Loucy (cell line): Measurements from ENCODE around the gene NPTX2.

Source experiments
- H2AFZ ChIP-seq: fragments of 200-600 bp; sonication (generic); 2 replicates; pipeline ENCODE4 v1.6.0; 2016; ENCODE audit warnings: antibody characterized with exemption, mild to moderate bottlenecking, low read length, moderate library complexity
- H3F3A ChIP-seq: fragments of 200-600 bp; 2 replicates; pipeline ENCODE4 v1.6.0; 2016; ENCODE audit warnings: antibody characterized with exemption, low read depth, mild to moderate bottlenecking
- H3K27me3 ChIP-seq: fragments of 200-600 bp; sonication (generic); 2 replicates; pipeline ENCODE4 v1.6.1; 2014; ENCODE audit warnings: low read length, mild to moderate bottlenecking; ENCODE audit not compliant: insufficient read depth, poor library complexity, severe bottlenecking
- H3K36me3 ChIP-seq: fragments of 200-600 bp; sonication (generic); 2 replicates; pipeline ENCODE4 v1.6.1; 2016; ENCODE audit warnings: low read length; ENCODE audit not compliant: insufficient read depth
- H3K4me1 ChIP-seq: fragments of 200-600 bp; sonication (generic); 2 replicates; pipeline ENCODE4 v1.5.1; 2014; ENCODE audit warnings: low read length, mild to moderate bottlenecking; ENCODE audit not compliant: insufficient read depth, poor library complexity, severe bottlenecking
- H3K4me2 ChIP-seq: fragments of 200-600 bp; sonication (generic); 2 replicates; pipeline ENCODE4 v1.6.0; 2014; ENCODE audit warnings: antibody characterized with exemption, low read length, low read depth, mild to moderate bottlenecking; ENCODE audit not compliant: poor library complexity, severe bottlenecking
- H3K4me3 ChIP-seq: fragments of 200-600 bp; sonication (generic); 2 replicates; pipeline ENCODE4 v1.5.1; 2014; ENCODE audit warnings: low read length, mild to moderate bottlenecking, mixed read lengths; ENCODE audit not compliant: poor library complexity, severe bottlenecking
- H3K79me2 ChIP-seq: fragments of 200-600 bp; sonication (generic); 2 replicates; pipeline ENCODE4 v1.6.1; 2014; ENCODE audit warnings: low read length; ENCODE audit not compliant: insufficient read depth
- H3K9ac ChIP-seq: fragments of 200-600 bp; sonication (generic); 2 replicates; pipeline ENCODE4 v1.6.0; 2014; ENCODE audit warnings: mild to moderate bottlenecking, low read depth, low read length, moderate library complexity; ENCODE audit not compliant: poor library complexity, severe bottlenecking
- H3K9me2 ChIP-seq: fragments of 200-600 bp; sonication (generic); replicated peaks from 2 replicates; pipeline ENCODE4 v1.6.1; 2016; ENCODE audit warnings: low read depth, low read length, mixed read lengths
- H3K9me3 ChIP-seq: fragments of 200-600 bp; sonication (generic); 2 replicates; pipeline ENCODE4 v1.6.1; 2014; ENCODE audit warnings: mild to moderate bottlenecking, antibody characterized with exemption, low read length, low read depth; ENCODE audit not compliant: insufficient read depth
- H4K20me1 ChIP-seq: fragments of 200-600 bp; sonication (generic); 2 replicates; pipeline ENCODE4 v1.6.0; 2014; ENCODE audit warnings: antibody characterized with exemption, low read length, mild to moderate bottlenecking; ENCODE audit not compliant: insufficient read depth, poor library complexity, severe bottlenecking
- CTCF ChIP-seq: fragments of 200-600 bp; sonication (generic); conservative IDR thresholded peaks from 2 replicates; pipeline ENCODE4 v1.5.1; 2014; ENCODE audit warnings: mild to moderate bottlenecking, antibody characterized with exemption, low read length
- EZH2phosphoT487 ChIP-seq: fragments of 200-600 bp; IDR thresholded peaks from 2 replicates; pipeline ENCODE4 v1.6.1; 2018; ENCODE audit warnings: antibody characterized with exemption, mild to moderate bottlenecking, moderate library complexity, borderline replicate concordance

The NPTX2 gene

GRCh38 chr7:98664882-98665281 is 47.8 kb downstream of the NPTX2 start:
- Histone ChIP-seq H3K9ac (no peak overlapping the region), H3K36me3 (no peaks in the 10 kb centered on the region)
- TF ChIP-seq CTCF (no peak), EZH2phosphoT487 (no peak)

GRCh38 chr7:98668255-98668654 is 51.2 kb downstream of the NPTX2 start:
- H3K27me3 ChIP-seq, result no peaks in the 10 kb centered on the region
- no peaks in the 10 kb centered on the region for H3K9me2 ChIP-seq
- H3K4me1 ChIP-seq, result no peaks in the 10 kb centered on the region
- no peak overlapping the region for H3K4me3 ChIP-seq
- no peaks in the 10 kb centered on the region for H3K79me2 ChIP-seq
- no peaks in the 10 kb centered on the region for H4K20me1 ChIP-seq
- 0 out of 2 replicates have a peak, but pooled peaks cover 3% of the 10 kb centered on the region for H3K9me3 ChIP-seq
- no peaks in the 10 kb centered on the region for H3K36me3 ChIP-seq
- H3K4me2 ChIP-seq, result no peak overlapping the region
- TF ChIP-seq CTCF, result no peak
- no peak for TF ChIP-seq EZH2phosphoT487
- no peaks in the 10 kb centered on the region for H3F3A ChIP-seq
- H2AFZ ChIP-seq, result no peak overlapping the region
- H3K9ac ChIP-seq, result no peak overlapping the region

More at GRCh38 chr7:98664882-98665281, 47.8 kb downstream of the NPTX2 start:
- Histone ChIP-seq H2AFZ (no peak overlapping the region), H3K4me2 (no peak overlapping the region), H4K20me1 (no peaks in the 10 kb centered on the region), H3K9me3 (no peaks in the 10 kb centered on the region), H3K4me3 (no peak overlapping the region), H3K4me1 (peaks cover 5% of the 10 kb centered on the region), H3K9me2 (no peaks in the 10 kb centered on the region), H3F3A (no peaks in the 10 kb centered on the region), H3K27me3 (no peaks in the 10 kb centered on the region), H3K79me2 (no peaks in the 10 kb centered on the region)

- H3K27me3 ChIP-seq, result no peaks in the 10 kb centered on the region
These were observed 52.4 kb downstream of the NPTX2 start for GRCh38 chr7:98669329-98670000.

More at GRCh38 chr7:98669329-98670000, 52.4 kb downstream of the NPTX2 start:
- Histone ChIP-seq H3K4me3 (no peak overlapping the region), H3K4me1 (no peaks in the 10 kb centered on the region), H3F3A (no peaks in the 10 kb centered on the region), H3K36me3 (no peaks in the 10 kb centered on the region), H4K20me1 (no peaks in the 10 kb centered on the region), H3K9me3 (0 out of 2 replicates have a peak, but pooled peaks cover 3% of the 10 kb centered on the region), H3K9ac (no peak overlapping the region), H2AFZ (no peak overlapping the region), H3K4me2 (no peak overlapping the region), H3K9me2 (no peaks in the 10 kb centered on the region), H3K79me2 (no peaks in the 10 kb centered on the region)
- no peak for TF ChIP-seq CTCF
- TF ChIP-seq EZH2phosphoT487, result no peak
